Keratinocyte (primary cell): Measurements from ENCODE around the gene SPHK2. TPM values are rescaled to one million over a fixed set of nuclear protein-coding genes. Genes with fewer than 3 reads are reported as not detected.
A peak's percentile ranks its signal among the peaks of the same experiment; 100 is the strongest.

Experiments
- DNase-seq: peaks from one replicate; pipeline ENCODE4 v3.0.0-alpha.2; 2011; ENCODE audit warnings: low read depth, missing footprints, low spot score
- FAIRE-seq: peaks from 2 replicates; lab custom pipeline; 2011; peaks lifted over from hg19 to GRCh38; lab: Jason Lieb, UNC
- H2AFZ ChIP-seq: 2 replicates; pipeline ENCODE4 v1.6.0; 2012; ENCODE audit warnings: low read length, control low read depth, inconsistent platforms; ENCODE audit not compliant: control insufficient read depth
- H3K27ac ChIP-seq: 2 replicates; pipeline ENCODE4 v1.5.1; 2011; ENCODE audit warnings: low read length; ENCODE audit not compliant: control insufficient read depth, insufficient read depth
- H3K27me3 ChIP-seq: 3 replicates; pipeline ENCODE4 v1.6.0; 2011; ENCODE audit warnings: low read length; ENCODE audit not compliant: control insufficient read depth, insufficient read depth; ENCODE audit errors: extremely low read depth
- H3K36me3 ChIP-seq, 2 experiments: 2 replicates in 1 of 2; 3 replicates in 1 of 2; pipeline ENCODE4 v1.5.1; 2011; ENCODE audit warnings: low read length in 2 of 2, mild to moderate bottlenecking in 1 of 2; ENCODE audit not compliant: control insufficient read depth in 2 of 2, insufficient read depth in 2 of 2; ENCODE audit errors: extremely low read depth in 1 of 2
- H3K4me1 ChIP-seq: 3 replicates; pipeline ENCODE4 v1.5.1; 2011; ENCODE audit warnings: low read length; ENCODE audit not compliant: control insufficient read depth, insufficient read depth; ENCODE audit errors: extremely low read depth
- H3K4me2 ChIP-seq: 3 replicates; pipeline ENCODE4 v1.6.0; 2011; ENCODE audit warnings: low read depth, low read length; ENCODE audit not compliant: control insufficient read depth, insufficient read depth; ENCODE audit errors: extremely low read depth
- H3K4me3 ChIP-seq, 3 experiments: fragments of 200-600 bp in 1 of 3; sonication (generic) in 1 of 3; 2 replicates in 2 of 3; 3 replicates in 1 of 3; pipeline ENCODE4 v1.5.1; 2011 to 2016; ENCODE audit warnings: low read length in 3 of 3, mild to moderate bottlenecking in 3 of 3, control low read depth in 2 of 3, inconsistent platforms in 1 of 3, low read depth in 1 of 3, mixed read lengths in 1 of 3, mixed run types in 1 of 3, moderate library complexity in 1 of 3; ENCODE audit not compliant: control insufficient read depth in 2 of 3, insufficient read depth in 2 of 3; ENCODE audit errors: extremely low read depth in 1 of 3
- H3K79me2 ChIP-seq: 2 replicates; pipeline ENCODE4 v1.6.0; 2012; ENCODE audit warnings: low read length; ENCODE audit not compliant: control insufficient read depth, insufficient read depth
- H3K9ac ChIP-seq: 3 replicates; pipeline ENCODE4 v1.6.0; 2011; ENCODE audit warnings: low read length; ENCODE audit not compliant: control insufficient read depth, insufficient read depth; ENCODE audit errors: extremely low read depth
- H3K9me1 ChIP-seq: 3 replicates; pipeline ENCODE4 v1.6.0; 2011; ENCODE audit warnings: low read length; ENCODE audit not compliant: control insufficient read depth, insufficient read depth; ENCODE audit errors: extremely low read depth
- H3K9me3 ChIP-seq: 2 replicates; pipeline ENCODE4 v1.5.1; 2012; ENCODE audit warnings: low read depth, low read length; ENCODE audit not compliant: control insufficient read depth
- H4K20me1 ChIP-seq: 3 replicates; pipeline ENCODE4 v1.6.0; 2011; ENCODE audit warnings: low read length; ENCODE audit not compliant: control insufficient read depth, insufficient read depth; ENCODE audit errors: extremely low read depth
- EZH2 ChIP-seq: IDR thresholded peaks from one replicate; pipeline ENCODE4 v1.6.1; 2012; ENCODE audit warnings: inconsistent platforms, mild to moderate bottlenecking, low read length, moderate library complexity
- dilution Hi-C: fragments of 300-500 bp; cut with MboI; formaldehyde crosslinking; loops from one replicate; pipeline ENCODE4 v1.7.0; 2020; ENCODE audit warnings: low sequenced_read_pairs; ENCODE audit not compliant: extremely low pct_ligation_motif_present
- polyA plus RNA-seq, 5 experiments: library from polyadenylated mRNA; depleted of rRNA in 3 of 5; stranded (reverse) in 3 of 5; stranded (forward) in 1 of 5; unstranded in 1 of 5; fragments of >200 nt; gene quantifications; 1 replicate in 1 of 5; 2 replicates in 3 of 5; 3 replicates in 1 of 5; pipeline versions ENCODE4 v1.2.1 to v1.2.3, GENCODE V29; 2011 to 2012; ENCODE audit warnings: missing spikeins in 2 of 5, low read depth in 1 of 5, low replicate concordance in 1 of 5
- TF ChIP-seq, protein P1 (sequence below), 3 experiments: IDR thresholded peaks in 1 of 3; conservative IDR thresholded peaks in 1 of 3; optimal IDR thresholded peaks in 1 of 3; 2 replicates in 2 of 3; 3 replicates in 1 of 3; pipeline versions ENCODE3 to v1.5.1; 2011; ENCODE audit warnings: low read length in 3 of 3, mild to moderate bottlenecking in 3 of 3, moderate library complexity in 2 of 3, control low read depth in 1 of 3, inconsistent platforms in 1 of 3; ENCODE audit not compliant: insufficient read depth in 2 of 3; ENCODE audit errors: extremely low read depth in 1 of 3

Gene SPHK2
- polyA plus RNA-seq, 1 donor (not counting 4 experiments of a cell fraction or from before 2014, with no cell fraction given): 2.8 TPM

DNA sequence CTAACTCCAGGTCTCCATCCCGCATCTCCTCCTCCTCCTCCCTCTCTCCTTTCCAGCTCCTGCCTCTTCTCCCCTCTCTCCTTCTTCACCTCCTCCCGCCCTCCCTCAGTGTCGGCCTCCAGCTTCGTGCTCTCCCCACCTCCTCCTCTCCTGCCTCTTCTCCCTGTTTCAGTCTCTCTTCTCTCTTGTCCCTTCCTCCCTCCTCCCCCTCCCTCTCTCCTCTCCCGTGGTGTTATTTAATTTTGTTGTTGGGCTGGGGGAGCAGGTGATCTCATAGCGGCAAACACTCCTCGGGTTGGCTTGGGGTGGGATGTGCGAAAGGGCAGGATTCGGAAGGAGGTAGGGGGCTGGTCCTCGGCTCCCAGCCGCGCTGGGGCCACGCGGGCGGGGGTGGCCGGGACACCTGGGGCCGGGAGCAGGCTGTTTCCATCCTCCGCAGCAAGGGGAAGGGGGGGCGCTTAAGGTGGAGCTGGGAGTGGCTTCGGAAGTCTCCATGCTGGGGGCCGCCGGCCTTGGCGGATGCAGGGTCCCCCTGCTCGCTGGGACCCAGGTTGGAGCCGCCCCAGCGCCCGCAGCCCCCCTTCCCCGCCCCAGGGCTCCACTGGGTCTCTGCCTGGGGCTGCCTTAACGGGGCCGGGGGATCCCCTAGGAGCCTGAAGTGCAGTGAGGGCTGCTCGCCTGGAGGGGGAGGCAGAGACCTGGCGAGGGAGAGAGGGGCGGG, 26.9 kb downstream of the SPHK2 start, which contains the start of gene CA11:
Gene CA11, minus strand, starts transcription at position 187 of the 721 bp plus-strand sequence. CDS start 555 bp downstream, outside the sequence.
- Histone ChIP-seq H3K9me3 (no peaks in the 10 kb centered on the region), H4K20me1 (no peaks in the 10 kb centered on the region), H3K9me1 (no peaks in the 10 kb centered on the region), H3K36me3 (no peaks in the 10 kb centered on the region), H3K4me3 (peak within 1 kb of the TSS; percentile 51 to 84 (median 67)), H3K27ac (no peak within 1 kb of the TSS), H3K4me1 (peaks cover 20% of the 10 kb centered on the region), H3K9ac (peak within 1 kb of the TSS; percentile 62), H2AFZ (peak within 1 kb of the TSS; percentile 85), H3K27me3 (peaks cover 5% of the 10 kb centered on the region), H3K4me2 (peak within 1 kb of the TSS; percentile 88), H3K79me2 (no peaks in the 10 kb centered on the region)
- no peak for DNase-seq
- FAIRE-seq: no peak
- dilution Hi-C loops: no loop called here
- TF ChIP-seq, protein P1, sequence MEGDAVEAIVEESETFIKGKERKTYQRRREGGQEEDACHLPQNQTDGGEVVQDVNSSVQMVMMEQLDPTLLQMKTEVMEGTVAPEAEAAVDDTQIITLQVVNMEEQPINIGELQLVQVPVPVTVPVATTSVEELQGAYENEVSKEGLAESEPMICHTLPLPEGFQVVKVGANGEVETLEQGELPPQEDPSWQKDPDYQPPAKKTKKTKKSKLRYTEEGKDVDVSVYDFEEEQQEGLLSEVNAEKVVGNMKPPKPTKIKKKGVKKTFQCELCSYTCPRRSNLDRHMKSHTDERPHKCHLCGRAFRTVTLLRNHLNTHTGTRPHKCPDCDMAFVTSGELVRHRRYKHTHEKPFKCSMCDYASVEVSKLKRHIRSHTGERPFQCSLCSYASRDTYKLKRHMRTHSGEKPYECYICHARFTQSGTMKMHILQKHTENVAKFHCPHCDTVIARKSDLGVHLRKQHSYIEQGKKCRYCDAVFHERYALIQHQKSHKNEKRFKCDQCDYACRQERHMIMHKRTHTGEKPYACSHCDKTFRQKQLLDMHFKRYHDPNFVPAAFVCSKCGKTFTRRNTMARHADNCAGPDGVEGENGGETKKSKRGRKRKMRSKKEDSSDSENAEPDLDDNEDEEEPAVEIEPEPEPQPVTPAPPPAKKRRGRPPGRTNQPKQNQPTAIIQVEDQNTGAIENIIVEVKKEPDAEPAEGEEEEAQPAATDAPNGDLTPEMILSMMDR (optimal IDR thresholded peaks at IDR 0.05 in 1 of 3, IDR thresholded peaks at IDR 0.05 in 1 of 3, conservative IDR thresholded peaks at IDR 0.05 in 1 of 3; ENCODE audit: extremely low read depth in 1 of 3, insufficient read depth in 2 of 3, low read length in 3 of 3): peak; percentile 54 to 96 (median 91)
- no peak for TF ChIP-seq EZH2

DNA sequence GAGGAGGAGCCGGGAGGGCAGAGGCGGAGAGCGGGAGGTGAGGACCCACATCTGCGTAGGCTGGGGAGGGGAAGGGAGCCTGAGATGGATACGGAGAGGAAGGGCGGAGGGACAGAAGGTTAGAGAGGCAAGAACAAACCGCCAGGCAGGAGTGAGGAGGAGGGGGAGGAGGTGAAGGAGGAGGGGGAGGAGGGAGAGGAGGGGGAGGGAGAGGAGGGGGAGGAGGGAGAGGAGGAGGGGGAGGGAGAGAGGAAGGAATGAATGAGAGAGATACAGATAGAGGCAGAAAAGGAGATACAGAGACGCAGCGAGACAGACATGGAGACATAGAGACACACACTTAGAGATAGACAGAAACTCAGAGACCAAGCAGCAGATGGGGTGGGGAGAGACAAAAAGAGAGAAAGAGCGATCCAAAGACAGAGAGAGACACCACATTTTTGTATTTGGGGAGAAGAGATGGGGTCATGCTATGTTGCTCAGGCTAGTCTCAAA, 27.5 kb downstream of the SPHK2 start:
- Histone ChIP-seq H3K36me3 (no peaks in the 10 kb centered on the region), H4K20me1 (no peaks in the 10 kb centered on the region), H3K4me1 (peaks cover 20% of the 10 kb centered on the region), H3K27ac (no peak overlapping the region), H3K79me2 (no peaks in the 10 kb centered on the region), H2AFZ (peak overlapping the region; percentile 60), H3K27me3 (peaks cover 5% of the 10 kb centered on the region), H3K9me1 (no peaks in the 10 kb centered on the region), H3K4me3 (peak overlapping the region in 1 of 3 experiments; percentile 51), H3K4me2 (peak overlapping the region; percentile 88), H3K9ac (peak overlapping the region; percentile 62), H3K9me3 (no peaks in the 10 kb centered on the region)
- dilution Hi-C loops: no loop called here
- FAIRE-seq: no peak
- DNase-seq: no peak
- TF ChIP-seq, protein P1 (optimal IDR thresholded peaks at IDR 0.05 in 1 of 3, IDR thresholded peaks at IDR 0.05 in 1 of 3, conservative IDR thresholded peaks at IDR 0.05 in 1 of 3; ENCODE audit: extremely low read depth in 1 of 3, insufficient read depth in 2 of 3, low read length in 3 of 3): no peak
- TF ChIP-seq EZH2: no peak
